ENCODE data around the gene FRS2.
A peak's percentile ranks its signal among the peaks of the same experiment; 100 is the strongest.

FRS2 gene

DNA sequence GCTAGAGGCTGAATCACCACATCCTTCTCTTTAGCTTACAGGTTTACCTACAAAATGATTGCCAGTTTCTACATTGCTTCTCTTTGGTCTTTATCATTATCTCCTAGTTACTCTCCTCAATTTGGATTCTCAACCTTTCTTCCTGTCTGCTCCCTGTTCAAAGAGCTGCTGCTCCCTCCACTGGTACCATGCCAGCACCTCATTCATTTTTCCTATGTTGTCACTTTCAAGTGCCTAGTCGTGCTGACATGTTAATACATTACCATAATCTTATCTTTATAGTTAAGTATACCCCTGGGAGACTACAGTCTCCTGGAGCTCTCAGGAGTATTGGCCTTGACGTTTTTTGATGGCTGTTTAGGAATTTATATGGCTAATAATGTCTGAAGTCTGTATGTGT, 14.2 kb downstream of the FRS2 start:
- DNase-seq (ENCODE audit: low spot score): no peak
- TF ChIP-seq, protein P1, sequence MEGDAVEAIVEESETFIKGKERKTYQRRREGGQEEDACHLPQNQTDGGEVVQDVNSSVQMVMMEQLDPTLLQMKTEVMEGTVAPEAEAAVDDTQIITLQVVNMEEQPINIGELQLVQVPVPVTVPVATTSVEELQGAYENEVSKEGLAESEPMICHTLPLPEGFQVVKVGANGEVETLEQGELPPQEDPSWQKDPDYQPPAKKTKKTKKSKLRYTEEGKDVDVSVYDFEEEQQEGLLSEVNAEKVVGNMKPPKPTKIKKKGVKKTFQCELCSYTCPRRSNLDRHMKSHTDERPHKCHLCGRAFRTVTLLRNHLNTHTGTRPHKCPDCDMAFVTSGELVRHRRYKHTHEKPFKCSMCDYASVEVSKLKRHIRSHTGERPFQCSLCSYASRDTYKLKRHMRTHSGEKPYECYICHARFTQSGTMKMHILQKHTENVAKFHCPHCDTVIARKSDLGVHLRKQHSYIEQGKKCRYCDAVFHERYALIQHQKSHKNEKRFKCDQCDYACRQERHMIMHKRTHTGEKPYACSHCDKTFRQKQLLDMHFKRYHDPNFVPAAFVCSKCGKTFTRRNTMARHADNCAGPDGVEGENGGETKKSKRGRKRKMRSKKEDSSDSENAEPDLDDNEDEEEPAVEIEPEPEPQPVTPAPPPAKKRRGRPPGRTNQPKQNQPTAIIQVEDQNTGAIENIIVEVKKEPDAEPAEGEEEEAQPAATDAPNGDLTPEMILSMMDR (IDR thresholded peaks at IDR 0.05; ENCODE audit: extremely low read depth, missing control alignments): no peak

GRCh38 chr12:69490920-69491643, 20.9 kb downstream of the FRS2 start:
- no peak for DNase-seq (ENCODE audit: low spot score)
- TF ChIP-seq, protein P1 (IDR thresholded peaks at IDR 0.05; ENCODE audit: extremely low read depth, missing control alignments): no peak

DNA sequence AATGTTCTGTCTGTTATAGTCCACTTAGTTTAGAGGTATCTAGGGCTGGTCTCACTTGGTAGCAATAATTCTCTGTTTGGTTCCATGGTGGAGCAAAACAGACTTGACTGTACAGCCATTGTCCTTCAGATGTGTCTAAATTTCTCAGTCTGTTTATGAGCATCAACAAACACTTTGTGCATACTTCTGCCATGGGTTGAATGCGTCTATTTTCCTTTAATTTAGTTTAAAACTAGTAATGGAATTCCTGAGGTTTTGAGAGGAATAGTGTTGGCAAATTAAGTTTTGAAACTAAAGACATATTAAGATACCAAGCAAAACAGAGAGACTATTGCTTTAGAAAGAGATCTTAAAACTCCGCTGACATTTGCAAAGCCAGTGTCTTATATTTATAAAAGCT, 22.6 kb downstream of the FRS2 start:
- no peak for DNase-seq (ENCODE audit: low spot score)
- TF ChIP-seq, protein P1 (IDR thresholded peaks at IDR 0.05; ENCODE audit: extremely low read depth, missing control alignments): no peak

GRCh38 chr12:69495071-69495470, 24.9 kb downstream of the FRS2 start:
- TF ChIP-seq, protein P1 (IDR thresholded peaks at IDR 0.05; ENCODE audit: extremely low read depth, missing control alignments): no peak
- DNase-seq (ENCODE audit: low spot score): no peak

GRCh38 chr12:69497308-69498026, 27.3 kb downstream of the FRS2 start:
- TF ChIP-seq, protein P1 (IDR thresholded peaks at IDR 0.05; ENCODE audit: extremely low read depth, missing control alignments): no peak
- peak; percentile 61 for DNase-seq (ENCODE audit: low spot score)

- no peak for DNase-seq (ENCODE audit: low spot score)
Observed at GRCh38 chr12:69500631-69501030, 30.4 kb downstream of the FRS2 start.

More at GRCh38 chr12:69500631-69501030, 30.4 kb downstream of the FRS2 start:
- TF ChIP-seq, protein P1 (IDR thresholded peaks at IDR 0.05; ENCODE audit: extremely low read depth, missing control alignments): no peak
